Heart left ventricle (tissue), 13 donors: Measurements from ENCODE around the gene GRIP2.

ENCODE experiments used
- CTCF ChIP-seq, 12 donors: fragments of 200-600 bp; sonication (generic) in 4 of 12; IDR thresholded peaks; one replicate each; pipeline versions ENCODE4 v1.5.0 to v1.8.0; 2018 to 2022; ENCODE audit warnings: antibody characterized with exemption in 12 of 12, mild to moderate bottlenecking in 5 of 12
- POLR2A ChIP-seq, 2 donors: fragments of 450-650 bp; IDR thresholded peaks; one replicate each; pipeline ENCODE4 v1.6.1; 2017; ENCODE audit warnings: antibody characterized with exemption in 2 of 2, mild to moderate bottlenecking in 2 of 2, moderate library complexity in 2 of 2
- donor health status: ischemic (EF 13 %, LVEDD 7.1; RV severe dilation, severe dysfunction).
- donor health status: DM: no; HTN: yes; CAD: no.
- donor health status: DM: no; HTN: no; CAD: no.
- donor health status: ischemic (EF 25% LVEDD 6.9; RV normal size, moderate dysfunction).
- donor health status: ischemic (EF 25% LVEDD 5.7; RV mildly dilated, moderate dysfunction).
- donor health status: ischemic (EF 35%, LVEDD 5.7; RV mildly dilated, moderate dysfunction).
- donor health status: nonischemic (EF 11% LVEDD 7.7; RV severe dilation, severe dysfunction).
- donor health status: DM: yes; HTN: yes; CAD: no.
- donor health status: PGD.
- donor health status: ischemic (EF 29% LVEDD 5.4; RV normal size, mild dysfunction).
- donor health status: nonischemic (EF 23%, LVEDD 6.1; RV moderate dilation, normal function).

- no peak for TF ChIP-seq POLR2A (IDR thresholded peaks at IDR 0.05)
- TF ChIP-seq CTCF (IDR thresholded peaks at IDR 0.05), result no peak
Measured at GRCh38 chr3:14531856-14532395, 8.2 kb downstream of the GRIP2 start.
